Colonic mucosa (tissue), 4 donors: ENCODE measurements around the gene ZNF275. TPM values are rescaled to one million over a fixed set of nuclear protein-coding genes. Genes with fewer than 3 reads are reported as not detected.
"Not testable (repeated sequence)": the region's sequence is repeated elsewhere in the genome, so short reads cannot be mapped to it uniquely, and the experiment has no call there.

ENCODE experiments used
- DNase-seq: peaks from one replicate; pipeline ENCODE4 v3.0.0-alpha.2; 2020
- H3K27ac ChIP-seq: fragments of 200-600 bp; one replicate; pipeline ENCODE4 v1.8.0; 2021
- H3K27me3 ChIP-seq: fragments of 200-600 bp; one replicate; pipeline ENCODE4 v1.8.0; 2021
- H3K36me3 ChIP-seq: fragments of 200-600 bp; one replicate; pipeline ENCODE4 v1.8.0; 2021
- H3K4me1 ChIP-seq: fragments of 200-600 bp; one replicate; pipeline ENCODE4 v1.8.0; 2021; ENCODE audit warnings: mild to moderate bottlenecking
- H3K4me3 ChIP-seq: fragments of 200-600 bp; one replicate; pipeline ENCODE4 v1.8.0; 2021
- H3K9ac ChIP-seq, 2 donors: one replicate each; pipeline ENCODE4 v1.7.0; 2013; ENCODE audit warnings: control low read depth in 2 of 2, low read depth in 2 of 2, low read length in 2 of 2
- H3K9me3 ChIP-seq: fragments of 200-600 bp; one replicate; pipeline ENCODE4 v1.8.0; 2021
- intact Hi-C: fragments of 100-400 bp; cut with DNase I; formaldehyde crosslinking; loops from one replicate; pipeline ENCODE4 v1.14.1; 2022
- total RNA-seq, 2 donors: library from RNA; stranded (reverse); fragmentation: NEBNext Ultra II Directional in 1 of 2; extraction: Animal tissue kit (Norgen Biotek cat#: 25700) in 1 of 2; gene quantifications; one replicate each; pipeline ENCODE4 v1.2.1, GENCODE V29; 2021
- TF ChIP-seq, protein P1 (sequence below): fragments of 200-600 bp; IDR thresholded peaks from one replicate; pipeline ENCODE4 v1.8.0; 2022; ENCODE audit warnings: antibody characterized with exemption, mild to moderate bottlenecking
- donor health status: healthy.
- donor health status: DM: no; HTN: no; CAD: no.
- donor health status: DM: no; HTN: no; CAD: no.

Gene ZNF275
- total RNA-seq, 2 donors from 2014 or later, result 5.4 to 5.8 TPM

DNA sequence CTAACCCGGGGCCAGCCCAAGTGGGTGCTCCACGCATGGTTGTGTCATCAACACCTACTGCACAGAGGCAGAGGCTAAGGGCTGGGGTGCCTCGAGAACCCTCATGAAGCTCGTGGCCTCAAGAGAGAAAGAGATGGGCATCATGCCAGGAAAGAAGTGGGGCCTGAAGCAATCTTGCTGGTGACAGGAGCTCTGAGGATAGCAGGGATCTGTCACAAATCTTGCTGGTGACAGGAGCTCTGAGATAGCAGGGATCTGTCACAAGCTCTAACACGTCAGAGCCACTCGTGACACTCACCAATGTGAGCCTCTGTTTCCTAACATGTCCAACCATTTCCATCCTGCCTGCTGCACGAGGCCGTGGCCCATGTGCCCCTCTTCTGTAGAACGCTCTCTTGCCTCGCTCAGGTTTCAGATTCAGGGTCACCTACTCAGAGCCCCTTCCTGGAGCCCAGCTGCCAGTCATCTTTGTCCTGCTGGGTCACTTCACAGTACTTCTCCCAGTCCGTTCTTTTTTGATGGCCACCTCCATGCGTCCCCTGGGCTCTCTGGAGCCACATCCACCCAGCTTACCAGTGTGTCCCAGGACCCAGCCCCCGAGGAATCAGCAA is 46.1 kb downstream of the ZNF275 start:
- intact Hi-C loops, result no loop called here
- H3K9me3 ChIP-seq, result no peaks in the 10 kb centered on the region
- H3K27me3 ChIP-seq, result no peaks in the 10 kb centered on the region
- DNase-seq, result no peak
- TF ChIP-seq, protein P1, sequence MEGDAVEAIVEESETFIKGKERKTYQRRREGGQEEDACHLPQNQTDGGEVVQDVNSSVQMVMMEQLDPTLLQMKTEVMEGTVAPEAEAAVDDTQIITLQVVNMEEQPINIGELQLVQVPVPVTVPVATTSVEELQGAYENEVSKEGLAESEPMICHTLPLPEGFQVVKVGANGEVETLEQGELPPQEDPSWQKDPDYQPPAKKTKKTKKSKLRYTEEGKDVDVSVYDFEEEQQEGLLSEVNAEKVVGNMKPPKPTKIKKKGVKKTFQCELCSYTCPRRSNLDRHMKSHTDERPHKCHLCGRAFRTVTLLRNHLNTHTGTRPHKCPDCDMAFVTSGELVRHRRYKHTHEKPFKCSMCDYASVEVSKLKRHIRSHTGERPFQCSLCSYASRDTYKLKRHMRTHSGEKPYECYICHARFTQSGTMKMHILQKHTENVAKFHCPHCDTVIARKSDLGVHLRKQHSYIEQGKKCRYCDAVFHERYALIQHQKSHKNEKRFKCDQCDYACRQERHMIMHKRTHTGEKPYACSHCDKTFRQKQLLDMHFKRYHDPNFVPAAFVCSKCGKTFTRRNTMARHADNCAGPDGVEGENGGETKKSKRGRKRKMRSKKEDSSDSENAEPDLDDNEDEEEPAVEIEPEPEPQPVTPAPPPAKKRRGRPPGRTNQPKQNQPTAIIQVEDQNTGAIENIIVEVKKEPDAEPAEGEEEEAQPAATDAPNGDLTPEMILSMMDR, result no peak
- H3K27ac ChIP-seq, result no peak overlapping the region
- no peak overlapping the region for H3K9ac ChIP-seq
- no peak overlapping the region for H3K4me3 ChIP-seq
- no peaks in the 10 kb centered on the region for H3K4me1 ChIP-seq
- H3K36me3 ChIP-seq, result no peaks in the 10 kb centered on the region

DNA sequence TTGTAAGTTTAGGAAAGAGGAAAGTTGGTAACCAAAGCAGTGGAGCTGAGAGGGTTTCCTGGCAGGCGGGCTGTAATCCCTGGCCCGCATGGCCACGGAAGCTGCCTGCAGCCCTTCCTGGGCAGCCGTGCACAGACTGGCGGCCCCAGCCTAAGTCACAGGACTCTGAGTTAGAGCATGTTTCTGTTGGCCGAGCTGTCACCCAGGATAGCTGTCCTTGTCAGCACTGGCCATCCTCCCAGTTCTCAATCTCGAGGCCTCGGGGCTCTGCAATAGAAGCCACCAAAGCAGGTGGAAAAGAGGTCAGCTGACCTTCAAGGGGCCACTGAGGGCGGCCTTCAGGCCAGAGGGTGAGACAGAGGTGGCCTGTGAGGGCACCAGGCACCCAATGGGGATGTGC is 46.7 kb downstream of the ZNF275 start:
- Histone ChIP-seq H3K36me3 (no peaks in the 10 kb centered on the region), H3K27ac (no peak overlapping the region), H3K9me3 (no peaks in the 10 kb centered on the region), H3K9ac (no peak overlapping the region), H3K27me3 (no peaks in the 10 kb centered on the region), H3K4me3 (no peak overlapping the region), H3K4me1 (no peaks in the 10 kb centered on the region)
- TF ChIP-seq, protein P1, result no peak
- DNase-seq, result no peak
- intact Hi-C loops, result no loop called here

DNA sequence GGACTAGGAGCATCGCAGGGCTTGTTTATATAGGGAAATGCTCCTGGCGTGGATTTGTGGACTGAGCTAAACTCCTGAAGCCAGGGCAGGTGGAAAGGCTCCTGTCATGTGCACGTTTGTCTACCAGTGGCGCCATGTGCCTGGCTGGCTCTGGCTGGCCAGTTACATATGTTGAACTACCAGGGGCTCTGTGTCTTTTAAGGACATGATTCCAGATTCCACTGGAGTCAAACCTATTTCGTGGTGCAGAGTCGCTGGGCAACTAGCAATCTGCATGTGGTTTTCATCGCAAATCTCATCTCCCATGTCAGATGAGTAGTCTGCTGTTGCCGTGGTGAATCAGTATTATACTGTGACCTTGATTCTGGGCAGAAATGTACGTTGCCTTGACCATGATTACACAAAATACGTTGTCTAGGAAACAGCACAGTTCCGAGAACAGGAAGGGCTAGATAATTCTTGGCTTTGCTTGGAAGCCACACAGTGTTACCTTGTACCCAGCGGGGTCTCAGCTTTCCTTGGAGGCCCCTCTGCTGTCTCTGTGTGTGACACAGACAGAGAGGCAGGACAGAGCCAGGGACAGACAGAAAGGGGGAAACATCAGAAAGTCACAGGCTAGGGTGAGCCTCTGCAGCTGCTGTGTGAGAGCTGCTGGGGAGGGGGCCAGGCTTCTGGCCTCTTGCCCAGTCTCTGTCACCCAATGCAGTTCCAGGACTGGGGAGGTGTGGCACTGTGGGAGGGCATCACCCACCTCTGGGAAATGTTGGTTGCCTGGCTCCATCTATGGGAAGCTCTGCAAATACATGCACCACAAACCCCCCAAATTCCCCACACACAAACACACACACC is 48.0 kb downstream of the ZNF275 start:
- H3K27me3 ChIP-seq, result no peaks in the 10 kb centered on the region
- no peaks in the 10 kb centered on the region for H3K36me3 ChIP-seq
- no peak overlapping the region for H3K4me3 ChIP-seq
- intact Hi-C loops, result no loop called here
- H3K4me1 ChIP-seq, result no peaks in the 10 kb centered on the region
- H3K9me3 ChIP-seq, result no peaks in the 10 kb centered on the region
- H3K9ac ChIP-seq, result no peak overlapping the region
- no peak for DNase-seq
- TF ChIP-seq, protein P1, result no peak
- H3K27ac ChIP-seq, result no peak overlapping the region

DNA sequence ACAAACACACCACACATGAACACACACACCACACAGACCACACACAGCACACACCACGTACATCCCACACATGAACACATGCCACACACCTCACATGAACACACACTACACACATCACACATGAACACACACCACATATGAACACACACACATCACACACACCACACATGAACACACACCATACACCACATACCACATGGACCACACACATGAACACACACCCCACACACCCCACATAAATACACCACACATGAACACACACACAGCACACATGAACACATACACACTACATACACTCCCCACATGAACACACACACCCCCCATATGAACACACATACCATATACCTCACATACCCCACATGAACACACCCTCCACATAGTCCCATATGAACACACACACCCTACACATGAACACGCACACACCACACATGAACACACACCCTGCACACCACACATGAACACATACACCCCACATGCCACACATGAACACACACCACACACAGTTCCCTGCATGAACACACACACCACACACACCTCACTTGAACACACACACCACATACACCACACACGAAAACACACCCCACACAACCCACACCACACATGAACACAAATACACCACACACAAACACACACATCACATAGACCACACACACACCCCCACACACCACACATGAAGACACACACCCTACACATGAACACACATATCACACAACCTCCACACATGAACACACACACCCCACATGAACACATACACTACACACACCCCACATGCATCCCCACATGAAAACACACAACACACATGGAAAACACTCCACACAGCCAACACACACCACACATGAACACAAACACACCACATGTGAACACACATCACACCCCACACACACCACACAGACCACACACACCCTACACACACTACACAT is 48.9 kb downstream of the ZNF275 start:
- H3K9ac ChIP-seq, result no peak overlapping the region
- no peaks in the 10 kb centered on the region for H3K36me3 ChIP-seq
- H3K27me3 ChIP-seq, result no peaks in the 10 kb centered on the region
- intact Hi-C loops, result no loop called here
- no peak overlapping the region for H3K27ac ChIP-seq
- no peak for DNase-seq
- TF ChIP-seq, protein P1, result no peak
- H3K4me1 ChIP-seq, result no peaks in the 10 kb centered on the region
- no peak overlapping the region for H3K4me3 ChIP-seq
- no peaks in the 10 kb centered on the region for H3K9me3 ChIP-seq

DNA sequence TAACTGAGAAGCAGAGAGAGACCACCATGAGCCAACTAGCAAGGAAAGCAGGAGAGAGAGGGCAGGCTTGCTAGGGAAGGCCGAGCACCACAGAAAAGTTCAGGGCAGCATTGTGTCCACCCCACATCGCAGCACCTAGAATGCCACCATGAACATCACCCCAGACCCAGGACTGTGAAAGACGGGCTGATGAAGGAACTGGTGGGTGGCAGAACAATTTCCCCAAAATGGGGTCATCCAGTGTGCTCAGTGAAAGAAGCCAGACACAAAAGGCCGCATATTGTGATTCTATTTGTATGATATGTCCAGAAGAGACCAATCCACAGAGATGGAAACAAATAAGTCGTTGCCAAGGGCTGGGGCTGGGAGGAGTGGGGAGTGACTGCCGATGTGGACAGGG is 50.4 kb downstream of the ZNF275 start:
- Histone ChIP-seq H3K4me1 (no peaks in the 10 kb centered on the region), H3K4me3 (no peak overlapping the region), H3K36me3 (no peaks in the 10 kb centered on the region), H3K27ac (no peak overlapping the region), H3K9ac (no peak overlapping the region), H3K27me3 (no peaks in the 10 kb centered on the region), H3K9me3 (no peaks in the 10 kb centered on the region)
- DNase-seq, result no peak
- TF ChIP-seq, protein P1, result no peak
- intact Hi-C loops, result no loop called here

DNA sequence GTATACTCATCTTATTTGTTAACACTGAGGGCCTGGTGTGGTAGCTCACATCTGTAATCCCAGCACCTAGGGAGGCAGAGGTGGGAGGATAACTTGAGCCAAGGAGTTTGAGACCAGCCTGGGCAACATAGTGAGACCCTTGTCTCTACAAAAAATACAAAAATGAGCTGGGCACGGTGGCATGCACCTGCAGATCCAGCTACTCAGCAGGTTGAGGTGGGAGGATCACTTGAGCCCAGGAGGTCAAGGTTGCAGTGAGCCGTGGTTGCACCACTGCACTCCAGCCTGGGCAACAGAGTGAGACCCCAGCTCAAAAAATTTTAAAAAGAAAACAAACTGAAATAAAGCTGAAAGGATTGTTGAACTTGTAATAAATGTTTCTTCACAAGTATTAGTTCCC is 51.0 kb downstream of the ZNF275 start:
- H3K9ac ChIP-seq, intact Hi-C loops, H3K27ac ChIP-seq, H3K27me3 ChIP-seq, H3K9me3 ChIP-seq, H3K36me3 ChIP-seq, DNase-seq, H3K4me3 ChIP-seq, H3K4me1 ChIP-seq: not testable (repeated sequence)
